ENCODE data around the gene SNCAIP.

- TF ChIP-seq CTCF (conservative IDR thresholded peaks at IDR 0.05; ENCODE audit: low read depth in 2 of 2) (no peak), POLR2AphosphoS5 (IDR thresholded peaks at IDR 0.05; ENCODE audit: low read depth) (no peak), ZNF331 (CRISPR knock-in tag; IDR thresholded peaks at IDR 0.05; ENCODE audit: low read depth) (no peak), EZH2 (IDR thresholded peaks at IDR 0.05; ENCODE audit: low read depth, unreplicated experiment) (no peak), ZNF462 (CRISPR knock-in tag; IDR thresholded peaks at IDR 0.05) (no peak), CREB1 (CRISPR knock-in tag; IDR thresholded peaks at IDR 0.05; ENCODE audit: low read depth) (no peak), NANOG (IDR thresholded peaks at IDR 0.05; ENCODE audit: borderline replicate concordance) (no peak), EZH2phosphoT487 (IDR thresholded peaks at IDR 0.05; ENCODE audit: unreplicated experiment) (no peak), ZNF114 (CRISPR knock-in tag; IDR thresholded peaks at IDR 0.05) (no peak), JUNB (IDR thresholded peaks at IDR 0.05; ENCODE audit: unreplicated experiment) (no peak)
- TF ChIP-seq, protein P1, sequence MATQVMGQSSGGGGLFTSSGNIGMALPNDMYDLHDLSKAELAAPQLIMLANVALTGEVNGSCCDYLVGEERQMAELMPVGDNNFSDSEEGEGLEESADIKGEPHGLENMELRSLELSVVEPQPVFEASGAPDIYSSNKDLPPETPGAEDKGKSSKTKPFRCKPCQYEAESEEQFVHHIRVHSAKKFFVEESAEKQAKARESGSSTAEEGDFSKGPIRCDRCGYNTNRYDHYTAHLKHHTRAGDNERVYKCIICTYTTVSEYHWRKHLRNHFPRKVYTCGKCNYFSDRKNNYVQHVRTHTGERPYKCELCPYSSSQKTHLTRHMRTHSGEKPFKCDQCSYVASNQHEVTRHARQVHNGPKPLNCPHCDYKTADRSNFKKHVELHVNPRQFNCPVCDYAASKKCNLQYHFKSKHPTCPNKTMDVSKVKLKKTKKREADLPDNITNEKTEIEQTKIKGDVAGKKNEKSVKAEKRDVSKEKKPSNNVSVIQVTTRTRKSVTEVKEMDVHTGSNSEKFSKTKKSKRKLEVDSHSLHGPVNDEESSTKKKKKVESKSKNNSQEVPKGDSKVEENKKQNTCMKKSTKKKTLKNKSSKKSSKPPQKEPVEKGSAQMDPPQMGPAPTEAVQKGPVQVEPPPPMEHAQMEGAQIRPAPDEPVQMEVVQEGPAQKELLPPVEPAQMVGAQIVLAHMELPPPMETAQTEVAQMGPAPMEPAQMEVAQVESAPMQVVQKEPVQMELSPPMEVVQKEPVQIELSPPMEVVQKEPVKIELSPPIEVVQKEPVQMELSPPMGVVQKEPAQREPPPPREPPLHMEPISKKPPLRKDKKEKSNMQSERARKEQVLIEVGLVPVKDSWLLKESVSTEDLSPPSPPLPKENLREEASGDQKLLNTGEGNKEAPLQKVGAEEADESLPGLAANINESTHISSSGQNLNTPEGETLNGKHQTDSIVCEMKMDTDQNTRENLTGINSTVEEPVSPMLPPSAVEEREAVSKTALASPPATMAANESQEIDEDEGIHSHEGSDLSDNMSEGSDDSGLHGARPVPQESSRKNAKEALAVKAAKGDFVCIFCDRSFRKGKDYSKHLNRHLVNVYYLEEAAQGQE (IDR thresholded peaks at IDR 0.05; ENCODE audit: unreplicated experiment) = no peak
Observed at GRCh38 chr5:122507045-122507444, 195.0 kb downstream of the SNCAIP start.

Data from GM23338 (cell line).